ENCODE results near the gene PKIB.

PKIB gene

GRCh38 chr6:122671251-122671650 is 61.0 kb downstream of the PKIB start:
- no peak for DNase-seq

DNA sequence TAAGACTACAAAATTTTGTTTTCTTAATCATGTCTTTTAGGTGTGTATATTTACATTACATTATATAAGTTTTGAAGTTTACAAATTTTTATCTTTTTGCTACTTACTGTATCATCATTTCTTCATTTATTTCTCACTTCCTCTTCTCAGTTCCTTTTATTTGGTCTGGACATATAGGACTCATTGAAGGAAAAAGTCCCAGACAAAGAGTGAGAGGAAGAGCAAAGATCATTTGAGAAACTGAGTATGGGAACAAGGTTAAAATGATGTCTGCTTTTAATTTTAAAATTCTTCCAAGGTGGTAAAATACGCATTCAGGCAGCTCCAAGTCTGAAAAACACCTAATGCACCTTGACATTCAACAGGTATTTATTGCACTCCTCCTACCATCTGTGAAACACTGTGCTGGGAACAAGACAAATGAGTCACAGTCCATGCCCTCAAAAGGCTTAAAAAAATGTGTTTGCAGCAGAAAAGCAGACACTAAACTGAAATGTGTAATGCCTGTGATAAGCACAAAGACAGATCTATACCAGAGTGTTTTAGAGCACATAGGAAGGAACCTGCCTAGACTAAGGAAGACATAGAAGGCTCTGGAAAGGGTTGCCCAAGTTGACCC is 63.2 kb downstream of the PKIB start:
- DNase-seq = no peak

DNA sequence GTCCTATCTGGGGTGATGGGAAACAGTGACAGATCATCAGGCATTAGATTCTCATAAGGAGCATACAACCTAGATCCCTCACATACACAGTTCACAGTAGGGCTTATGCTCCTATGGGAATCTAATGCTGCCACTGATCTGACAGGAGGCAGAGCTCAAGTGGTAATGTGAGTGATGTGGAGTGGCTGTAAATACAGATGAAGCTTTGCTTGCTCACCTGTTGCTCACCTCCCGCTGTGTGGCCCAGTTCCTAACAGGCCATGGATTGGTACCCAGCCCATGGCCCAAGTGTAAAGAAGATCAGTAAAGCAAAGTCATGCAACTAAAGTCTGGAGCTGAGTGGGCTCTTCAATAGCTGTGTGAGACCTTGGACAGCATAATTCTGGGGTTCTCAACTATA is 65.9 kb downstream of the PKIB start:
- no peak for DNase-seq

GRCh38 chr6:122676688-122677087 is 66.5 kb downstream of the PKIB start:
- no peak for DNase-seq

- DNase-seq = no peak
Measured at GRCh38 chr6:122677406-122677805, 67.2 kb downstream of the PKIB start.

DNA sequence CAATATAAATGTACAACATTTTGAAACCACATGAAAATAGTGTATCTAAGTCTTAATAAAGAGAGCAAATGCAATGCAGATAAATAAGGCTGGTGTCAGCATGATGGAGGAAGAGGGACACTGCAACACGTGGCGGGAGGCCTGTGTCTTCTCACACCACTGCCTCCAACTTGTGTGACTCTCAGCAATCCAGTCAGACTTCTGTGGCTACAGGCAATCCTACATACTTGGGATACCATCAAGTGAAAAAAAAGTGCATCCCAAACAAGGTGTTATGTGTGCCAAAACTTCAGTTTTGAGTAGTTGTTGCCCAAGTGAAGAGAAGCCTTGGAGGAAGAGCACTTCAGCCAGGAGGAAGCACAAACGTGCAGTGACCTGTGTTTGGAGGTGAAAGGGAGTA is 68.6 kb downstream of the PKIB start:
- DNase-seq = no peak

- peak; percentile 20 for DNase-seq
Measured at GRCh38 chr6:122681705-122682104, 71.5 kb downstream of the PKIB start.

GRCh38 chr6:122683989-122684651 is 73.9 kb downstream of the PKIB start:
- DNase-seq = no peak

DNA sequence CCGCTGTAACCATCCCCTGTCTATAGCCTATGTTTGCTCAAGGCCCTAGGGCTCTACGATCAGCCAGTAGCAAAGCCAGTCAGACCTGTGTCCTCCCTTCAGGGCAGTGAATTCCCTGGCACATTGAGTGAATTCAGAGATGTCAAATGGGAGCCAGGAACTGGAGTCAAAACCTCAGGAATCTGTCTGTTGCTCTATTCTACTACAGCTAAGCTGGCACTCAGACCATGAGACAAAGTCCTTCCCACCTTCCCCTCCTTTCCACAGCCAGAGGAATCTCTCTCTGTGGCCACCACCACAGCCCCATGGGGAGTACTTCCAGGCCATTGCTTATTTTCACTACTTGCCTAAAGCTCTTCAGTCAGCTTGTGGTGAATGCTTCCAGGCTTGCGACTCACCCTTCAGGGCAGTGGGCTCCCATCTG is 82.0 kb downstream of the PKIB start:
- DNase-seq = no peak

- no peak for DNase-seq
Measured at GRCh38 chr6:122692807-122693580, 82.8 kb downstream of the PKIB start.

DNA sequence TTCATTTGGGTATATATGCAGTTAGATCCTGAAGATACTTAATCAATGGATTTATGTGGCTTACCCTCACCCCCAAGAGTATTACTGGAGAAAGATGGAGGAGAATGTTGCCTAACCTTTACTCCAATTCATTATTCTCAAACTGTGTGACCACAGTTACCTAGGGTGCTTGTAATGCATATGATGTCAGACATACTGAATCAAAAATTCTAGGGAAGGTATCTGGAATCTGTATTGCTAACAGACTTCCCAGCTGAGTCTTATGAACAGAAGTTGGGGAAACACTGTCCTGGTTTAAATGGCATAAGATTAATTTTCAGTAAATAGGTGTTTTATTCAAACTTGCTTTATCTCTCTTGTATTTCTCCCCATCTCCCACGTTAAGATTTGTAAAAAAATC is 83.9 kb downstream of the PKIB start:
- no peak for DNase-seq

GRCh38 chr6:122694602-122695001 is 84.4 kb downstream of the PKIB start:
- DNase-seq = peak; percentile 22

DNA sequence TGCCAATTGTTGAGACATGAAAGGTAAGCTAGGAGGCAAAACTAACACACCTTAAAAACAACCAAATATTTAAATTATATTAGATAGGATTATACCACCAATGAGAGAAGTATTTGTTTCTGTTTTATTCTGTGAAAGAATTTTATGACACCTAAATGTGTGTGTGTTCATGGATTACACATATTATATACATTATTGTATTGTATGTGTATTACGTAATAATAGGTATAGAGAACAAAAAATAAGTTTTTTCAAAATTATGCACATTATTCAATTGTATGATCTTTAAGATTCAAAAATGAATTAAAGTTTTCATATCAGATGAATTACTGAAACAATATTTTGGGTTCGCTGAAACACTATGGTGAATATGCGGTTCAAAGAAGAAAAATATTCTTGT is 85.0 kb downstream of the PKIB start:
- no peak for DNase-seq

DNA sequence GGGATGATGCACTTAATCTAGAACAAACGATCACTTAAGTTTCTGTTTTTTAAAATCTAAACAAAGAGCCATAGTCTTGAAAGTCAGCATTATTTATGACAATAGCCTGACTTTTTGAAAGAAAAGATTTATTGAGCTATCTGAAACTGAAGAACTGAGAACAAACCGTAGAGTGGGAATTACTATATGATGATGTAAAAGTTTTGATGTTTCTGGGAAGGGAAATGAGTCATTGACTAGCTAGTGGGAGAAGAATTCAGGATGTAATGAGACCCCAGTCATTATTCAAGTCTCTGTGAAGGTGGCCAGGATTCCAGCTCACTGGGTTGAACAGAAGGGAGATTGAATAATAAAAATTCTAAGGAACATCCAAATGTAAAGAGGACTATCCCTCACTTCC is 85.9 kb downstream of the PKIB start:
- no peak for DNase-seq

DNA sequence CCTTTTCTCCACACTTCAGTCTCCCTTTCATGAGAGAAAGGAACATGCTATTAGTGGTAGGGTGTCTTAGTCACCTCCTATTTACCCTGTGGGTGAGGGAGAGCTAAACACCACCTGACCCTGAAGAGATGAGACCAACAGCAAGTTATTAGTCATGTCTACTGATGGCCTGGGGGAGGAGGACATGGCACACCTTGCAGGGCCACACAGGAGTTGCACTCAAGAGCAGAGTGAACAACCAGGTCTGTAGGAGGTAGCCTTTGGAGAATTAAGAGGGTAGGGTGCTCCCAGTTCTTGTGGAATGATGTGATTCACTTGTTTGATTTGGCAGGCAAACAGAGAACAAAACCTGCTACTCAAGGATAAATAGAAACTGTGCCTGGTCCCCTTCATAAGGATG is 86.6 kb downstream of the PKIB start:
- DNase-seq = no peak

GRCh38 chr6:122697458-122697857 is 87.3 kb downstream of the PKIB start:
- DNase-seq = no peak

DNA sequence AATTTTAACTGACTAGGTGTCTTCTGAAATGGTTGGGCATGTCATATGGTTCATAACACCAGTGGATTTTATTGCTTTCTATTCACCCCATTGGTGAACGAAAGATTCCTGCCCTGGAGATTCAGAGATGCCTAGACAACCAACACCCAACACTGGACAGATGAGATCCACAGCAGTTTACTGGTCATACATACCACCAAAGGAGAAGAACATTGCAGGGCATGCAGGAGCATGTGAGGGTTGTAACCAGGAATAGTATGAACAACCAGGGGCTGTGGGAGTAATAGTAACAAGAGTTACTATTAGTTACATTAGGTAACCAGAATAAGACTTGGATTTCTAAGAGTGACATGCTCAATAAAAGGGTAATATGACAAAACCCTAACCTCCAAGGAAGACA is 91.5 kb downstream of the PKIB start:
- no peak for DNase-seq

DNA sequence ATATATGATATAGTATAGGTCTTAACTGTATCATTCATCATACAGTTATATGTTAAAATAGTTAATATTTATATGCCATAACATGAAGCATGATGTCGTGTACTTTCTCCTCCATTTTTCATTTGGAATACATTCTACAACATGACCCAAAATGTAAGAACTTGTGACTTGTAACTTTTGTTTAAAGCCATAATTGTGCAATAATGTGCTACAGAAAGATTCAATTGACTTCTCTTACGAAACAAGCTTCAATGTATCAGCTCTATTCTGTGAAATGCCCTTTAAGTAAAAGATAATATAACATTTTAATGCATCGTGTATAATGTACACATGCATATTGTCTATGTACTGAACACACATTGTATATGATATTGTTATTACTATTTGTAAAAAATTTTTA is 92.6 kb downstream of the PKIB start:
- no peak for DNase-seq

DNA sequence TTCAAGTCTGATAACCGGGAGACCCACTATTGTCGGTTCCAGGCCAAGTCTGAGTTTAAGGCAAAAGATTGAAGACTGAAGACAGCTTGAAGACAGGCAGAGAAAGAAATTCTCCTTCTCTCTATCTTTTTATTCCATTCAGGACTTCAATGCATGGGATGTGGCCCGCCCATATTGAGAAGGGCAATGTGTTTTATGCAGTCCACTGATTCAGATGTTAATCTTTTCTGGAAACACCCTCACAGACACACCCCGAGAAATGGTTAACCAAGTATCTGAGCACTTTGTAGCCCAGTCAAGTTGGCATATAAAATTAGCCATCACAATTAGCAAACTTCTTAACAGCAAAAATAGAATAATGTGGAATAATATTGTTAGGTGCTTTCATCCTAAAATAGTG is 93.9 kb downstream of the PKIB start:
- DNase-seq = no peak

GRCh38 chr6:122709922-122710512 is 99.8 kb downstream of the PKIB start:
- DNase-seq = no peak

DNA sequence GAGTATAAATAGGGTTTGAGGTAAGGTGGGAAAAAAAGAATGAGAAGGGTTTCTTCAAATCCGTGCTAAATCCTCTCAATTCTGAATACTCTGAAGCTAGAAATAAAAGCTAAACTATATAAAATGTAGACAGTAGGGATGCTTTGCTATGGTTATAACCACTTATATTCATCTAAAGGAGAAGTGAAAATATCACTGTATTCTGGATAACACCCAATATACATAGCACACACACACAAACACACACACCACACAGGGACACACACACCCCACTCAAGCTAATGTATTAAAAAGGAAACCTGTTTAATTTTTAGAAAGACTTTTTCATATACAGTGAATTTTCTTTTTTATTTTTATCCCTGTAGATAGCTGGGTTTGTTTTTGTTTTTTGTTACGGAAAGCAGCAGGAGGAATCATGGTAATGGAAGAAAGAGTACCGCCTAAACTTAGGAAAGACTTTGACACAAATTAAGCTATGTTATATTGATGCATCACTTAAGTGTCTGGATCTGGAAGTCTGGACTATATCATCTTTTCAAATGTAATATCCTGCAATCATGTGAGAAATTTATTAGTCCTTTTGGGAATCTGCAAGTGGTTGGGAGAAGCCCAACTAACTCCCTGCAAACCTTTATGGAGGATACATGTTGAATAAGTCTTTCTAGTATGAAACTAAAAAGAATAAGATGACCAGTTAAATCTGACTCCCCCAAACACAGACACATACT is 100.9 kb downstream of the PKIB start:
- DNase-seq = no peak

DNA sequence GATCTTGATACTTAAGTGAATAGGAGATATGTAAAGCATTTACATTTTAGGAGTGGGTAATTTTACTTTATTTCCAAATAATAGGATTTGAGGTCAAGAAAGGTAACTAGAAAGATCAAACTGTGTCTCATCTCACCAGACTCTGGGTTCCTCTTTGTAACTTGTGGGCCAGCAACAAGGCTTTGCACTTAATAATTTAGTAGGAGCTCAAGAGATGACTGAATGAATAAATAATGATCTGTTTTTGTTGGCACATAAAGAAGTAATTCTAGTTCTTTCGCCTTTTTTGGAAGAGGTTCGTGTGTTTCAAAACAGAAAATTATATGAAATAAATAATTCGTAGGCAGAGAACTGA is 101.9 kb downstream of the PKIB start:
- no peak for DNase-seq

DNA sequence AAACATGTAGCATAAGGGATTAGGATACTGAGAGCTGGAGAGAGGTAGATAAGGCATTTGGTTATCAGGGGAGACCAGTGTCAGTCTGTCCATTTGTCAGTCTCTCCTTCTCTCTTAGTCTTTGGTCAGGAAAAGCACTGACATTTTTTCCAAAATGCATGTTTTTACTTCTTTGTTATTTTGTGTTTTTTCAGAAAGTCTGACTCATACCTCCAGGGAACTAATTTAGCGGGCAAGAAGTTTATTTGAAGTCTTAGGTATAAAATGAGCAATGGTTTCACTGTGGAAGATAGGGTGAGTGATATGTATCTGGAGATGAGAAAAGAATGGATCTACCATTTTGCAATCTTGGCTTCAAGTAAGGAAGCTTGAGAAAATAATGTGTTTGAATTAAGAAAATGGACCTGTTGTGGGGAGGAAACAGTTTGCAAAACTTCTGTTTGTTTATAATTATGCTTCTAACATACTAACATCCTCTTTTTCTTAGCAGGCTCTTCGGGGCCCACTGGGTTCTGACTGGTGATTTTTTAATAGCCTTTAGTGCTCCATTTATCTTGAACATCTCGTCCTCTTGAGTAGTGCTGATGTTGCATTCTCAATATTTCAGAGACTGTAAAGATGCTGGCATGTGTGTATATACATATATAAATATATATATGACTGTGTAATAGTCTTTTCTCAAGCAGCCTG is 102.4 kb downstream of the PKIB start:
- DNase-seq = no peak
